VCaP (cell line): ENCODE results near the gene MUC5B.

Experiments used
- H3K27ac ChIP-seq: fragments of 450-650 bp; 2 replicates; pipeline ENCODE4 v1.5.1; 2017
- CTCF ChIP-seq: fragments of 450-650 bp; conservative IDR thresholded peaks from 2 replicates; pipeline ENCODE4 v1.5.1; 2017; ENCODE audit warnings: mild to moderate bottlenecking, moderate library complexity

The MUC5B gene

GRCh38 chr11:1299621-1300020, 76.8 kb downstream of the MUC5B start:
- TF ChIP-seq CTCF = no peak
- H3K27ac ChIP-seq = peak overlapping the region; percentile 97

- TF ChIP-seq CTCF = no peak
- peak overlapping the region; percentile 97 for H3K27ac ChIP-seq
These were observed 77.3 kb downstream of the MUC5B start for GRCh38 chr11:1300121-1300520.

- TF ChIP-seq CTCF = no peak
- peak overlapping the region; percentile 97 for H3K27ac ChIP-seq
These were observed 77.8 kb downstream of the MUC5B start for GRCh38 chr11:1300569-1301187.

GRCh38 chr11:1301220-1302000, 78.5 kb downstream of the MUC5B start:
- peak overlapping the region; percentile 97 for H3K27ac ChIP-seq
- no peak for TF ChIP-seq CTCF

GRCh38 chr11:1302041-1302460, 79.2 kb downstream of the MUC5B start:
- TF ChIP-seq CTCF = no peak
- peak overlapping the region; percentile 97 for H3K27ac ChIP-seq

GRCh38 chr11:1302461-1303125, 79.7 kb downstream of the MUC5B start:
- no peak for TF ChIP-seq CTCF
- peak overlapping the region; percentile 97 for H3K27ac ChIP-seq

GRCh38 chr11:1303126-1303821, 80.4 kb downstream of the MUC5B start:
- TF ChIP-seq CTCF = peak; percentile 64
- H3K27ac ChIP-seq = peak overlapping the region; percentile 97
